ENCODE data around the gene CNGA2.

GRCh38 chrX:151698485-151698884, 36.1 kb upstream of the CNGA2 start:
- TF ChIP-seq POLR2A (IDR thresholded peaks at IDR 0.05) (no peak), CTCF (IDR thresholded peaks at IDR 0.05) (no peak)

Measured in uterus (tissue), 2 donors.